GM23338 (cell line): Measurements from ENCODE around the gene SORCS2. TPM values are rescaled to one million over a fixed set of nuclear protein-coding genes. Genes with fewer than 3 reads are reported as not detected.

ENCODE experiments used
- ATAC-seq: fragments of 200-7000 bp; cut with Tn5 transposase; 3 replicates; pipeline ENCODE4 v1.9.1; 2020
- DNase-seq: peaks from one replicate; pipeline ENCODE4 v3.0.0-alpha.2; 2015; ENCODE audit warnings: low spot score
- H2AFZ ChIP-seq: fragments of 200-600 bp; sonication (generic); 2 replicates; pipeline ENCODE4 v1.8.0; 2016; ENCODE audit warnings: antibody characterized with exemption, mild to moderate bottlenecking, moderate library complexity
- H3F3A ChIP-seq: fragments of 200-600 bp; sonication (generic); replicated peaks from 2 replicates; pipeline ENCODE4 v1.8.0; 2017; ENCODE audit warnings: antibody characterized with exemption, mixed run types, low read depth
- H3K27ac ChIP-seq: fragments of 200-600 bp; sonication (generic); 2 replicates; pipeline ENCODE4 v1.6.1; 2016; ENCODE audit warnings: low read depth
- H3K27me3 ChIP-seq: fragments of 200-600 bp; sonication (generic); 2 replicates; pipeline ENCODE4 v1.8.0; 2016; ENCODE audit warnings: mild to moderate bottlenecking, mixed run types, moderate library complexity; ENCODE audit not compliant: insufficient read depth
- H3K36me3 ChIP-seq: fragments of 200-600 bp; sonication (generic); 2 replicates; pipeline ENCODE4 v1.8.0; 2016; ENCODE audit warnings: mild to moderate bottlenecking; ENCODE audit not compliant: insufficient read depth
- H3K4me1 ChIP-seq: fragments of 200-600 bp; sonication (generic); 2 replicates; pipeline ENCODE4 v1.8.0; 2016; ENCODE audit warnings: mild to moderate bottlenecking, moderate library complexity; ENCODE audit not compliant: insufficient read depth
- H3K4me2 ChIP-seq: fragments of 200-600 bp; sonication (generic); 2 replicates; pipeline ENCODE4 v1.7.1; 2017; ENCODE audit warnings: mixed run types
- H3K4me3 ChIP-seq: fragments of 200-600 bp; sonication (generic); 2 replicates; pipeline ENCODE4 v1.6.1; 2016; ENCODE audit warnings: mixed run types
- H3K79me2 ChIP-seq: fragments of 200-600 bp; sonication (generic); replicated peaks from 2 replicates; pipeline ENCODE4 v1.8.0; 2017; ENCODE audit warnings: mild to moderate bottlenecking; ENCODE audit not compliant: insufficient read depth
- H3K9me2 ChIP-seq: fragments of 200-600 bp; sonication (generic); 2 replicates; pipeline ENCODE4 v1.8.0; 2017; ENCODE audit not compliant: insufficient read depth
- H4K20me1 ChIP-seq: fragments of 200-600 bp; sonication (generic); replicated peaks from 2 replicates; pipeline ENCODE4 v1.8.0; 2017; ENCODE audit warnings: mild to moderate bottlenecking; ENCODE audit not compliant: insufficient read depth
- H3K27ac Mint-ChIP-seq: 2 replicates; pipeline ENCODE4 v1.8.0; 2020; ENCODE audit warnings: inconsistent platforms, mild to moderate bottlenecking, moderate library complexity, mixed read lengths
- H3K27me3 Mint-ChIP-seq: 3 replicates; pipeline ENCODE4 v1.8.0; 2022; ENCODE audit warnings: low read depth, mild to moderate bottlenecking, moderate library complexity, mixed read lengths, inconsistent platforms; ENCODE audit not compliant: insufficient read depth, poor library complexity
- H3K36me3 Mint-ChIP-seq: 3 replicates; pipeline ENCODE4 v1.8.0; 2021; ENCODE audit warnings: low read depth, mild to moderate bottlenecking, inconsistent platforms, moderate library complexity, mixed read lengths
- H3K4me1 Mint-ChIP-seq: 3 replicates; pipeline ENCODE4 v1.8.0; 2020; ENCODE audit warnings: mild to moderate bottlenecking, inconsistent platforms, mixed read lengths
- H3K4me3 Mint-ChIP-seq: 3 replicates; pipeline ENCODE4 v1.8.0; 2021; ENCODE audit warnings: moderate library complexity, mild to moderate bottlenecking, inconsistent platforms, mixed read lengths
- H3K9me3 Mint-ChIP-seq: 3 replicates; pipeline ENCODE4 v1.8.0; 2020; ENCODE audit warnings: moderate library complexity, mild to moderate bottlenecking, inconsistent platforms, mixed read lengths
- CREB1 ChIP-seq: fragments of 250-450 bp; sonication (Bioruptor Pico); IDR thresholded peaks from 2 replicates; pipeline ENCODE4 v1.5.0; 2020; ENCODE audit warnings: low read depth, mild to moderate bottlenecking, moderate library complexity
- CTCF ChIP-seq, 2 experiments: fragments of 200-600 bp in 1 of 2; sonication (generic) in 1 of 2; conservative IDR thresholded peaks; 2 replicates each; pipeline versions ENCODE4 v1.5.1 to v1.6.1; 2016 to 2017; ENCODE audit warnings: antibody characterized with exemption in 2 of 2, low read depth in 2 of 2, mild to moderate bottlenecking in 2 of 2, moderate library complexity in 1 of 2
- ETS1 ChIP-seq: IDR thresholded peaks from 2 replicates; pipeline ENCODE4 v1.6.1; 2016; ENCODE audit warnings: antibody characterized with exemption
- EZH2 ChIP-seq: fragments of 200-600 bp; sonication (generic); IDR thresholded peaks from one replicate; pipeline ENCODE4 v1.8.0; 2017; ENCODE audit warnings: antibody characterized with exemption, mild to moderate bottlenecking, low read depth; ENCODE audit not compliant: unreplicated experiment
- EZH2phosphoT487 ChIP-seq: fragments of 200-600 bp; sonication (generic); IDR thresholded peaks from one replicate; pipeline ENCODE4 v1.8.1; 2018; ENCODE audit warnings: antibody characterized with exemption; ENCODE audit not compliant: unreplicated experiment
- JUNB ChIP-seq: IDR thresholded peaks from one replicate; pipeline ENCODE4 v1.6.1; 2016; ENCODE audit warnings: antibody characterized with exemption; ENCODE audit not compliant: unreplicated experiment
- NANOG ChIP-seq: IDR thresholded peaks from 2 replicates; pipeline ENCODE4 v1.6.1; 2016; ENCODE audit warnings: antibody characterized with exemption, borderline replicate concordance
- POLR2AphosphoS5 ChIP-seq: IDR thresholded peaks from 2 replicates; pipeline ENCODE4 v1.6.1; 2016; ENCODE audit warnings: antibody characterized with exemption, low read depth
- REST ChIP-seq: IDR thresholded peaks from one replicate; pipeline ENCODE4 v1.6.1; 2018; ENCODE audit warnings: antibody characterized with exemption; ENCODE audit not compliant: unreplicated experiment
- STAT1 ChIP-seq: IDR thresholded peaks from one replicate; pipeline ENCODE4 v1.6.1; 2016; ENCODE audit warnings: antibody characterized with exemption; ENCODE audit not compliant: unreplicated experiment
- ZNF114 ChIP-seq: fragments of 250-450 bp; sonication (Bioruptor Pico); IDR thresholded peaks from 2 replicates; pipeline ENCODE4 v1.5.0; 2020; ENCODE audit warnings: mild to moderate bottlenecking, moderate library complexity
- ZNF331 ChIP-seq: fragments of 250-450 bp; sonication (Bioruptor Pico); IDR thresholded peaks from 2 replicates; pipeline ENCODE4 v1.5.0; 2020; ENCODE audit warnings: low read depth, mild to moderate bottlenecking, moderate library complexity
- ZNF462 ChIP-seq: fragments of 250-450 bp; sonication (Bioruptor Pico); IDR thresholded peaks from 2 replicates; pipeline ENCODE4 v1.5.0; 2020; ENCODE audit warnings: mild to moderate bottlenecking, moderate library complexity
- polyA plus RNA-seq: library from polyadenylated mRNA; unstranded; fragments of >200 nt; fragmentation: Nextera tagmentation; extraction: Ambion mirVana; gene quantifications from 2 replicates; pipeline ENCODE4 v1.2.1, GENCODE V29; 2016
- total RNA-seq: library from RNA; depleted of rRNA; stranded (reverse); fragments of >200 nt; shearing (Covaris generic); gene quantifications from 2 replicates; pipeline ENCODE4 v1.2.3, GENCODE V29; 2014

Gene SORCS2
- total and polyA plus RNA-seq, 2 experiments from 2014 or later: 0.47 to 2.4 TPM

GRCh38 chr4:7772711-7773385 is 580.5 kb downstream of the SORCS2 start:
- Histone ChIP-seq H3K4me3 (no peak overlapping the region), H3K4me1 (peaks cover 6% of the 10 kb centered on the region; the same call in 1 of the 2 replicates), H3K79me2 (no peaks in the 10 kb centered on the region), H3K27ac (no peak overlapping the region), H3F3A (no peaks in the 10 kb centered on the region), H2AFZ (no peak overlapping the region), H4K20me1 (no peaks in the 10 kb centered on the region), H3K27me3 (no peaks in the 10 kb centered on the region), H3K36me3 (no peaks in the 10 kb centered on the region), H3K4me2 (no peak overlapping the region), H3K9me2 (no peaks in the 10 kb centered on the region)
- Mint-ChIP-seq H3K27ac (no peak overlapping the region), H3K4me3 (no peak overlapping the region), H3K36me3 (peaks cover 28% of the 10 kb centered on the region), H3K9me3 (no peaks in the 10 kb centered on the region), H3K4me1 (peaks cover 49% of the 10 kb centered on the region), H3K27me3 (peaks cover 22% of the 10 kb centered on the region)
- peak; percentile 24; the same call in 2 of the 3 replicates for ATAC-seq
- TF ChIP-seq REST (no peak), NANOG (no peak), EZH2 (no peak), CREB1 (CRISPR knock-in tag) (no peak), ZNF114 (CRISPR knock-in tag) (no peak), ETS1 (no peak), CTCF (conservative IDR thresholded peaks at IDR 0.05; ENCODE audit: low read depth in 2 of 2) (no peak), ZNF462 (CRISPR knock-in tag) (no peak), EZH2phosphoT487 (no peak), STAT1 (no peak), JUNB (no peak), POLR2AphosphoS5 (no peak), ZNF331 (CRISPR knock-in tag) (no peak)
- DNase-seq: no peak
